ENCODE data around the gene CLEC4M. TPM values are rescaled to one million over a fixed set of nuclear protein-coding genes. Genes with fewer than 3 reads are reported as not detected.
"Not testable (repeated sequence)": the region's sequence is repeated elsewhere in the genome, so short reads cannot be mapped to it uniquely, and the experiment has no call there.

The CLEC4M gene
- total and polyA plus RNA-seq, 8 donors, result 0.78 to 2.7 (median 1.4) TPM; not detected in 1

DNA sequence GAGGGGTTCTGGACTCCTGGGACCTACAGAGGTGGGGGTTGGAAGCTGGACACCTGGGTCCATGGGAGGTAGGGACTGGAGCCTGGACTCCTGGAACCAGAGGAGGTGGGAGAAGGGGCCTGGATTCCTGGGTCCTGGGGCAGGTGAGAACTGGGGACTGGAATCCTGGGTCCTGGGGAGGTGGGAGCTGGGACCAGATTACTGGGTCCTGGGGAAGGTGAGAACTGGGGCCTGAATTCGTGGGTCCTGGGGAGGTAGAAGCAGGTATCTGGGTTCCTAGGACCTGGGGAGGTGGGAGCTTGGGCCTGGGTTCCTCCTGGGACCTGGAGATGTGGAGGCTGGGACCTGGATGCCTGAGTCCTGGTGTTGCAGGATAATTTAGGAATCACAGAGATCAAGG lies 653 bp downstream of the CLEC4M start:
- ATAC-seq, result no peak
- no peaks in the 10 kb centered on the region for H3K36me3 ChIP-seq
- H3K27ac ChIP-seq, result no peak overlapping the region
- TF ChIP-seq, protein P1, sequence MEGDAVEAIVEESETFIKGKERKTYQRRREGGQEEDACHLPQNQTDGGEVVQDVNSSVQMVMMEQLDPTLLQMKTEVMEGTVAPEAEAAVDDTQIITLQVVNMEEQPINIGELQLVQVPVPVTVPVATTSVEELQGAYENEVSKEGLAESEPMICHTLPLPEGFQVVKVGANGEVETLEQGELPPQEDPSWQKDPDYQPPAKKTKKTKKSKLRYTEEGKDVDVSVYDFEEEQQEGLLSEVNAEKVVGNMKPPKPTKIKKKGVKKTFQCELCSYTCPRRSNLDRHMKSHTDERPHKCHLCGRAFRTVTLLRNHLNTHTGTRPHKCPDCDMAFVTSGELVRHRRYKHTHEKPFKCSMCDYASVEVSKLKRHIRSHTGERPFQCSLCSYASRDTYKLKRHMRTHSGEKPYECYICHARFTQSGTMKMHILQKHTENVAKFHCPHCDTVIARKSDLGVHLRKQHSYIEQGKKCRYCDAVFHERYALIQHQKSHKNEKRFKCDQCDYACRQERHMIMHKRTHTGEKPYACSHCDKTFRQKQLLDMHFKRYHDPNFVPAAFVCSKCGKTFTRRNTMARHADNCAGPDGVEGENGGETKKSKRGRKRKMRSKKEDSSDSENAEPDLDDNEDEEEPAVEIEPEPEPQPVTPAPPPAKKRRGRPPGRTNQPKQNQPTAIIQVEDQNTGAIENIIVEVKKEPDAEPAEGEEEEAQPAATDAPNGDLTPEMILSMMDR (IDR thresholded peaks at IDR 0.05), result no peak
- intact Hi-C loops (cut with DNase I), result no loop called here
- no peak overlapping the region for H3K4me3 ChIP-seq
- peaks cover 0 to 14% of the 10 kb centered on the region in 2 donors for H3K9me3 ChIP-seq
- no peak for DNase-seq
- H3K4me1 ChIP-seq, result no peaks in the 10 kb centered on the region
- peaks cover 0 to 10% of the 10 kb centered on the region in 2 donors for H3K27me3 ChIP-seq

DNA sequence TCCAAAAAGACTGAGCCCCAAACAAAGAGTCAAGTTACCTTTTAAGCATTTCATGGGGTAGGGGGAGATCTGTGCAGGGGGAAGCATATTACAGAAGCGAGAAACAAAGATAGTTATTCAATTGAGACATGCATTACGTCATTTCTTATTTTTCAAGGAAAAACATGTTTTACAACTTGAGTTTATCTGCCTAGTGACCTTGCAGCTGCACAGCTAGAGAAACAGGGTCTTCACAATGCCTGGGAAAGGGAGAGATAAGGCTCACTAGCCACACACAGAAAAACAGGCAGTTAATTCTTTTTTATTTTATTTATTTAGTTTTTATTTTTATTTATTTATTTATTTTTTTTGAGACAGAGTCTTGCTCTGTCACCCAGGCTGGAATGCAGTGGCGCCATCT lies 1.1 kb downstream of the CLEC4M start:
- H3K9me3 ChIP-seq; ATAC-seq; H3K4me3 ChIP-seq; DNase-seq; H3K4me1 ChIP-seq; H3K27ac ChIP-seq; H3K36me3 ChIP-seq; intact Hi-C loops (cut with DNase I): not testable (repeated sequence)
- peaks cover 0 to 10% of the 10 kb centered on the region in 2 donors for H3K27me3 ChIP-seq

DNA sequence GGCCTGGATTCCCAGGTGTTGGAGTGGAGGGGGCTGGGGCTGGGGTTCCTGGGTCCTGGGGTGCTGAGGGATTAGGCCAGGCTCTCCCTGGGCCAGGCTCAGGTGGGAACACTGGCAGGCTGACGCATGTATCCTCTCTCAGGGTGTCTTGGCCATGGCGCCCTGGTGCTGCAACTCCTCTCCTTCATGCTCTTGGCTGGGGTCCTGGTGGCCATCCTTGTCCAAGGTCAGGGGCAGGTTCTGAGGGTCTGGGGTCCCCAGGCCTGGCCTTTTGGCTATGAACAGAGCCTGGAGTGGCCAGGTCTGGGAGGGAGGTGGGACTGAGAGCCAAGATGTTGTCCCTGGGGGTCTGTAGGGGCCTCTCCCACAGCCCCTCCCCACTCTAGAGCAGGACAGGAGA lies 2.0 kb downstream of the CLEC4M start:
- H3K9me3 ChIP-seq; H3K4me1 ChIP-seq; H3K36me3 ChIP-seq; H3K27ac ChIP-seq; H3K4me3 ChIP-seq; ATAC-seq; intact Hi-C loops (cut with DNase I); DNase-seq: not testable (repeated sequence)
- H3K27me3 ChIP-seq, result peaks cover 0 to 10% of the 10 kb centered on the region in 2 donors

- Histone ChIP-seq H3K4me1 (no peaks in the 10 kb centered on the region), H3K4me3 (no peak overlapping the region), H3K36me3 (no peaks in the 10 kb centered on the region), H3K27me3 (peaks cover 0 to 10% of the 10 kb centered on the region in 2 donors), H3K9me3 (no peaks in the 10 kb centered on the region), H3K27ac (no peak overlapping the region)
- intact Hi-C loops (cut with DNase I), result no loop called here
- DNase-seq (no peak), ATAC-seq (no peak)
- TF ChIP-seq, protein P1 (IDR thresholded peaks at IDR 0.05), result no peak
Observed at GRCh38 chr19:7766535-7766934, 3.5 kb downstream of the CLEC4M start.

- no peak for DNase-seq
- Histone ChIP-seq H3K4me3 (no peak overlapping the region), H3K9me3 (no peaks in the 10 kb centered on the region), H3K4me1 (peaks cover 0 to 7% of the 10 kb centered on the region in 2 donors), H3K27me3 (peaks cover 0 to 10% of the 10 kb centered on the region in 2 donors), H3K27ac (no peak overlapping the region), H3K36me3 (no peaks in the 10 kb centered on the region)
- no peak for ATAC-seq
- TF ChIP-seq, protein P1 (IDR thresholded peaks at IDR 0.05), result no peak
- intact Hi-C loops (cut with DNase I), result no loop called here
Observed at GRCh38 chr19:7767487-7767886, 4.4 kb downstream of the CLEC4M start.

GRCh38 chr19:7769171-7769570 lies 6.1 kb downstream of the CLEC4M start:
- Histone ChIP-seq H3K9me3 (no peaks in the 10 kb centered on the region), H3K36me3 (no peaks in the 10 kb centered on the region), H3K27ac (no peak overlapping the region), H3K4me1 (peaks cover 0 to 19% of the 10 kb centered on the region in 2 donors), H3K27me3 (peaks cover 0 to 10% of the 10 kb centered on the region in 2 donors), H3K4me3 (no peak overlapping the region)
- intact Hi-C loops (cut with DNase I), result no loop called here
- TF ChIP-seq, protein P1 (IDR thresholded peaks at IDR 0.05), result no peak
- DNase-seq, result no peak
- no peak for ATAC-seq
